WTC11 (cell line): ENCODE results near the gene MMP11. TPM values are rescaled to one million over a fixed set of nuclear protein-coding genes. Genes with fewer than 3 reads are reported as not detected.

Experiments used
- ATAC-seq: fragments of 200-7000 bp; cut with Tn5 transposase; 2 replicates; pipeline ENCODE4 v1.10.0; 2021; ENCODE audit warnings: mild to moderate bottlenecking, moderate library complexity
- CTCF ChIA-PET: fragments of 300-600 bp; sonication (Branson Sonifier 250); formaldehyde crosslinking; loops from one replicate; lab custom pipeline; 2021; ENCODE audit warnings: antibody characterized with exemption; lab: Charles Lee
- POLR2A ChIA-PET: fragments of 350-600 bp; sonication (Branson Sonifier 250); formaldehyde crosslinking; loops from one replicate; lab custom pipeline; 2021; ENCODE audit warnings: antibody characterized with exemption; lab: Charles Lee
- DNase-seq: peaks from one replicate; pipeline ENCODE4 v3.0.0; 2021; ENCODE audit warnings: low spot score
- H3K27ac Mint-ChIP-seq: 2 replicates; pipeline ENCODE4 v1.8.0; 2021; ENCODE audit warnings: mixed read lengths
- H3K27me3 Mint-ChIP-seq: 2 replicates; pipeline ENCODE4 v1.8.0; 2021; ENCODE audit warnings: low read depth, mild to moderate bottlenecking, moderate library complexity, mixed read lengths
- H3K36me3 Mint-ChIP-seq: 2 replicates; pipeline ENCODE4 v1.8.0; 2021; ENCODE audit warnings: mixed read lengths
- H3K4me1 Mint-ChIP-seq: 2 replicates; pipeline ENCODE4 v1.8.0; 2022; ENCODE audit warnings: mixed read lengths
- H3K4me3 Mint-ChIP-seq: 2 replicates; pipeline ENCODE4 v1.8.0; 2021; ENCODE audit warnings: mild to moderate bottlenecking, moderate library complexity, mixed read lengths
- H3K9me3 Mint-ChIP-seq: 2 replicates; pipeline ENCODE4 v1.8.0; 2021; ENCODE audit warnings: mixed read lengths
- ARID4B ChIP-seq: sonication (generic); formaldehyde crosslinking; IDR thresholded peaks from 2 replicates; pipeline ENCODE4 v1.8.0; 2023; ENCODE audit warnings: missing genetic modification reagents, mild to moderate bottlenecking, borderline replicate concordance
- EMX1 ChIP-seq: fragments of 250-450 bp; sonication (Bioruptor Pico); IDR thresholded peaks from 2 replicates; pipeline ENCODE4 v1.8.0; 2021; ENCODE audit warnings: mild to moderate bottlenecking
- ETV6 ChIP-seq: sonication (generic); formaldehyde crosslinking; IDR thresholded peaks from 2 replicates; pipeline ENCODE4 v1.8.1; 2022; ENCODE audit warnings: mild to moderate bottlenecking, missing genetic modification reagents
- HMGA2 ChIP-seq: fragments of 250-450 bp; sonication (Bioruptor Pico); IDR thresholded peaks from 2 replicates; pipeline ENCODE4 v1.4.0; 2021; ENCODE audit warnings: mild to moderate bottlenecking, moderate library complexity
- ZNF281 ChIP-seq: sonication (generic); formaldehyde crosslinking; IDR thresholded peaks from 2 replicates; pipeline ENCODE4 v1.8.0; 2023; ENCODE audit warnings: mild to moderate bottlenecking, missing genetic modification reagents
- ZNF317 ChIP-seq: sonication (generic); formaldehyde crosslinking; IDR thresholded peaks from 2 replicates; pipeline ENCODE4 v1.8.1; 2023; ENCODE audit warnings: low read depth, mild to moderate bottlenecking, moderate library complexity, missing genetic modification reagents, borderline replicate concordance
- ZNF423 ChIP-seq: fragments of 250-450 bp; sonication (Bioruptor Pico); IDR thresholded peaks from 2 replicates; pipeline ENCODE4 v2.1.2; 2022; ENCODE audit warnings: mild to moderate bottlenecking, moderate library complexity
- ZNF512 ChIP-seq: sonication (generic); formaldehyde crosslinking; IDR thresholded peaks from 2 replicates; pipeline ENCODE4 v1.8.1; 2022; ENCODE audit warnings: missing genetic modification reagents, borderline replicate concordance
- ZSCAN18 ChIP-seq: fragments of 250-450 bp; sonication (Bioruptor Pico); IDR thresholded peaks from 2 replicates; pipeline ENCODE4 v2.1.2; 2022; ENCODE audit warnings: mild to moderate bottlenecking, moderate library complexity
- total RNA-seq: library from RNA; stranded (reverse); gene quantifications from 3 replicates; pipeline ENCODE4 v1.2.3, GENCODE V29; 2021
- TF ChIP-seq, protein P1 (sequence below): sonication (generic); formaldehyde crosslinking; conservative IDR thresholded peaks from 2 replicates; pipeline ENCODE4 v1.8.1; 2023; ENCODE audit warnings: mild to moderate bottlenecking, low read depth, missing genetic modification reagents, moderate library complexity
- TF ChIP-seq, protein P2 (sequence below): sonication (generic); formaldehyde crosslinking; IDR thresholded peaks from 2 replicates; pipeline ENCODE4 v1.8.1; 2023; ENCODE audit warnings: mild to moderate bottlenecking, missing genetic modification reagents, moderate library complexity
- TF ChIP-seq, protein P3 (sequence below): sonication (generic); formaldehyde crosslinking; IDR thresholded peaks from 2 replicates; pipeline ENCODE4 v1.8.1; 2023; ENCODE audit warnings: mild to moderate bottlenecking, missing genetic modification reagents, borderline replicate concordance

The MMP11 gene
- total RNA-seq, 1 experiment from 2014 or later, result 16.5 TPM

DNA sequence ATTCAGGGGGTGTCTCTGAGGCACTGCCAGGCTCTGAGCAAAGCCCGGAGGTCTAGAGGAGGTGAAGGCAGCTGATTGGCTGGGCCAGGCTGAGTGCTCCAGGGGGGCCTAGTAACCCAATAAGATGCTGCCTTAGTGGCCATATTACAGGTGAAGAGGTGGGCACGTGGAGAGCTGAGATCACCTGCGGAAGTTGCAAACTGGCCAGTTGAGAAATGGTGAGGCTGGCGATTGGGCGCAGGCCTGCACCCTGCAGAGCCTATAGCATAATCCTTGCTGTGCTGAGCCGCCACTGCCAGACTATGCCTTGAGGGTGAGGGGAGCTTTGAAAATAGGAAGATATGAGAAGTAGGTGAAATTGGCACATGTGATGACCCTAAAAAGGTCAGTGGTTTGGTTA lies 44.5 kb downstream of the MMP11 start (continued):
- TF ChIP-seq ZSCAN18 (CRISPR knock-in tag), result no peak
- TF ChIP-seq ZNF281 (CRISPR knock-in tag), result no peak
- TF ChIP-seq ARID4B (CRISPR knock-in tag), result no peak

DNA sequence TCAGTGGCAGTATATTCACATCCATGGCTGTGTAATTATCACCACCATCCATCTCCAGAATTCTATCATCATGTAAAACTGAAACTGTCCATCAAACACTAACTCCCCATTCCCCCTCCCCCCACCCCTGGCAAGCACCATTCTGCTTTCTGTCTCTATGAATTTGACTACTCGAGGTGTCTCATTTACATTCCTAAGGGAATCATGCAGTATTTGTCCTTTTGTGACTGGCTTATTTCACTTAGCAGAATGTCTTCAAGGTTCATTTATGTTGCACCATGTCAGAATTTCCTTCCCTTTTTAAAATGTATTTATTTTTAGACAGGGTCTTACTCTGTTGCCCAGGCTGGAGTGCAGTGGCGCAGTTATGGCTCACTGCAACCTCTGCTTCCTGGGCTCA lies 45.9 kb downstream of the MMP11 start:
- DNase-seq (no peak), ATAC-seq (no peak)
- ChIA-PET POLR2A (no interaction called here), CTCF (interaction anchor here (0.7 kb wide), 1 partner anchor 31 kb away, joined by 3 read pairs; no protein-coding TSS in a partner anchor)
- H3K9me3 Mint-ChIP-seq, result no peaks in the 10 kb centered on the region
- no peak overlapping the region for H3K4me3 Mint-ChIP-seq
- no peaks in the 10 kb centered on the region for H3K27me3 Mint-ChIP-seq
- H3K27ac Mint-ChIP-seq, result no peak overlapping the region
- 0 out of 2 replicates have a peak, but pooled peaks cover 4% of the 10 kb centered on the region for H3K4me1 Mint-ChIP-seq
- H3K36me3 Mint-ChIP-seq, result peaks cover 80% of the 10 kb centered on the region
- TF ChIP-seq EMX1, result no peak
- TF ChIP-seq HMGA2, result no peak
- no peak for TF ChIP-seq ARID4B (CRISPR knock-in tag)
- TF ChIP-seq, protein P1, sequence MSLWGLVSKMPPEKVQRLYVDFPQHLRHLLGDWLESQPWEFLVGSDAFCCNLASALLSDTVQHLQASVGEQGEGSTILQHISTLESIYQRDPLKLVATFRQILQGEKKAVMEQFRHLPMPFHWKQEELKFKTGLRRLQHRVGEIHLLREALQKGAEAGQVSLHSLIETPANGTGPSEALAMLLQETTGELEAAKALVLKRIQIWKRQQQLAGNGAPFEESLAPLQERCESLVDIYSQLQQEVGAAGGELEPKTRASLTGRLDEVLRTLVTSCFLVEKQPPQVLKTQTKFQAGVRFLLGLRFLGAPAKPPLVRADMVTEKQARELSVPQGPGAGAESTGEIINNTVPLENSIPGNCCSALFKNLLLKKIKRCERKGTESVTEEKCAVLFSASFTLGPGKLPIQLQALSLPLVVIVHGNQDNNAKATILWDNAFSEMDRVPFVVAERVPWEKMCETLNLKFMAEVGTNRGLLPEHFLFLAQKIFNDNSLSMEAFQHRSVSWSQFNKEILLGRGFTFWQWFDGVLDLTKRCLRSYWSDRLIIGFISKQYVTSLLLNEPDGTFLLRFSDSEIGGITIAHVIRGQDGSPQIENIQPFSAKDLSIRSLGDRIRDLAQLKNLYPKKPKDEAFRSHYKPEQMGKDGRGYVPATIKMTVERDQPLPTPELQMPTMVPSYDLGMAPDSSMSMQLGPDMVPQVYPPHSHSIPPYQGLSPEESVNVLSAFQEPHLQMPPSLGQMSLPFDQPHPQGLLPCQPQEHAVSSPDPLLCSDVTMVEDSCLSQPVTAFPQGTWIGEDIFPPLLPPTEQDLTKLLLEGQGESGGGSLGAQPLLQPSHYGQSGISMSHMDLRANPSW (CRISPR knock-in tag), result no peak
- TF ChIP-seq ZNF512, result no peak
- TF ChIP-seq, protein P2, sequence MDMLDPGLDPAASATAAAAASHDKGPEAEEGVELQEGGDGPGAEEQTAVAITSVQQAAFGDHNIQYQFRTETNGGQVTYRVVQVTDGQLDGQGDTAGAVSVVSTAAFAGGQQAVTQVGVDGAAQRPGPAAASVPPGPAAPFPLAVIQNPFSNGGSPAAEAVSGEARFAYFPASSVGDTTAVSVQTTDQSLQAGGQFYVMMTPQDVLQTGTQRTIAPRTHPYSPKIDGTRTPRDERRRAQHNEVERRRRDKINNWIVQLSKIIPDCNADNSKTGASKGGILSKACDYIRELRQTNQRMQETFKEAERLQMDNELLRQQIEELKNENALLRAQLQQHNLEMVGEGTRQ (CRISPR knock-in tag), result no peak
- no peak for TF ChIP-seq ZNF423 (CRISPR knock-in tag)
- TF ChIP-seq, protein P3, sequence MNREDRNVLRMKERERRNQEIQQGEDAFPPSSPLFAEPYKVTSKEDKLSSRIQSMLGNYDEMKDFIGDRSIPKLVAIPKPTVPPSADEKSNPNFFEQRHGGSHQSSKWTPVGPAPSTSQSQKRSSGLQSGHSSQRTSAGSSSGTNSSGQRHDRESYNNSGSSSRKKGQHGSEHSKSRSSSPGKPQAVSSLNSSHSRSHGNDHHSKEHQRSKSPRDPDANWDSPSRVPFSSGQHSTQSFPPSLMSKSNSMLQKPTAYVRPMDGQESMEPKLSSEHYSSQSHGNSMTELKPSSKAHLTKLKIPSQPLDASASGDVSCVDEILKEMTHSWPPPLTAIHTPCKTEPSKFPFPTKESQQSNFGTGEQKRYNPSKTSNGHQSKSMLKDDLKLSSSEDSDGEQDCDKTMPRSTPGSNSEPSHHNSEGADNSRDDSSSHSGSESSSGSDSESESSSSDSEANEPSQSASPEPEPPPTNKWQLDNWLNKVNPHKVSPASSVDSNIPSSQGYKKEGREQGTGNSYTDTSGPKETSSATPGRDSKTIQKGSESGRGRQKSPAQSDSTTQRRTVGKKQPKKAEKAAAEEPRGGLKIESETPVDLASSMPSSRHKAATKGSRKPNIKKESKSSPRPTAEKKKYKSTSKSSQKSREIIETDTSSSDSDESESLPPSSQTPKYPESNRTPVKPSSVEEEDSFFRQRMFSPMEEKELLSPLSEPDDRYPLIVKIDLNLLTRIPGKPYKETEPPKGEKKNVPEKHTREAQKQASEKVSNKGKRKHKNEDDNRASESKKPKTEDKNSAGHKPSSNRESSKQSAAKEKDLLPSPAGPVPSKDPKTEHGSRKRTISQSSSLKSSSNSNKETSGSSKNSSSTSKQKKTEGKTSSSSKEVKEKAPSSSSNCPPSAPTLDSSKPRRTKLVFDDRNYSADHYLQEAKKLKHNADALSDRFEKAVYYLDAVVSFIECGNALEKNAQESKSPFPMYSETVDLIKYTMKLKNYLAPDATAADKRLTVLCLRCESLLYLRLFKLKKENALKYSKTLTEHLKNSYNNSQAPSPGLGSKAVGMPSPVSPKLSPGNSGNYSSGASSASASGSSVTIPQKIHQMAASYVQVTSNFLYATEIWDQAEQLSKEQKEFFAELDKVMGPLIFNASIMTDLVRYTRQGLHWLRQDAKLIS, result no peak
- TF ChIP-seq ETV6 (CRISPR knock-in tag), result no peak
- no peak for TF ChIP-seq ZNF317
